DMS153 treated with DMSO at 0.1 percent for 48 hours (cell line): ENCODE measurements around the gene RBFA.
"Not testable (repeated sequence)": the region's sequence is repeated elsewhere in the genome, so short reads cannot be mapped to it uniquely, and the experiment has no call there.

Source experiments
- DNase-seq: peaks from one replicate; lab custom pipeline; 2025; ENCODE audit not compliant: unreplicated experiment; lab: John Stamatoyannopoulos, UW

RBFA gene

DNA sequence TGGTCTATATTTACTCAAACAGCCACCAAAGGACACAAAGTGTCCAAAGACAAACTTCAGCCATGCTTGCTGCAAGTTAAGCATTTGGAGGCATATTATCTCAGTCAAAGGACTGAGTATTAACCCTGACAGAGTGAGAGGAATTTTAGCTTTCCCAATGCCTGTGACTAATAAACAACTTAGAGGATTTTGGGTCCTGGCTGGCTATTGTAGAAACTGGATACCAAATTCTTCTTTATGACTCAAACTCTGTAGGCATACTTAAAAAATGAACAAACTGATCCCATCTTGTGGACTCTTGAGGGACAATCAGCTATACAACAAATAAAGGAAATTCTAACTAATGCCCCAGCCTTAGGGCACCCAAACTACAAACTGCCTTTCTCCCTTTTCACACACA lies 6.5 kb upstream of the RBFA start:
- not testable (repeated sequence) for DNase-seq

DNA sequence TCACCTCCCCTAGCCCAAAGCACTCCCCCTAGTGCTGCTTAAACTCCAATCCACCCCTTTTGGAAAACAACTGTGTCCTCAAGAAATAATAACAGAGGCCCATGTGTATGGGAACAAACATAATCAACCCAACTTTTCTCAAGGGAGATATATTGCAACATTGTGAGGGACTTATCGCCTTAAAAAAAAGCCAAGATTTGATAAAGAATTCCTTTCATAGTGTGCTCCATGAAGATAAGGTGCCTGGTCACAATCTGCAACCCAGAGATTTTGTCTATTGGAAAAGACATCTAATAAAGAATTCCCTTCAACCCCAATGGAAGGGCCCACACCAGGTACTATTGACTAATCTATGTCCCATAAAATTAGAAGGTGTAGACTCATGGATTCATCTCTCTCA lies 4.5 kb upstream of the RBFA start:
- DNase-seq: no peak

- no peak for DNase-seq
Observed at GRCh38 chr18:80033181-80034067, 810 bp upstream of the RBFA start.

DNA sequence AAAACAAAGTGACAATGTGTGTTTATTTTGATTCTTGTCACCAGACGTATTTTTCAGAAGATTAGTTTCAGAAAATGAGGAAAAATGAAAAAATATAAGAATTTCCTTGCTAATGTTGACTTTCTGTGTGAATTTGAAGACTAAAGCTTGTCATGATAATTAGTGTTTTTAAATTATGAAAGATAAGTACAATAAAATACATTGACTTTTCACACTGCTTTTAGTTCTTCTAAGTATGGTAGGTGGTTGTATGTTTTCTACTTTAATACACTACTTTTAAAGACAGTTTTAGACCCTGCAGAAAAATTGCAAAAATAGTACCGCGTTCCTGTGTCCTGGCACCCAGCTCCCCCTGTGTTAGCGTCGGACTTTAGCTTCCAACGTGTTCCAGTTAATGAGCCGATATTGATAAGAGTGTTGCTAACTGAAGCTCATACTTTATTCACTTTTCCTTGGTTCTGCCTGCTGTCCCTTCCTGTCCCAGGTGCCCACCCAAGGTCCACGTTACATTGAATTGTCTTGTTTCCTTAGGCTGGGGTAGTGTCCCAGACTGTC lies 695 bp downstream of the RBFA start:
- no peak for DNase-seq

GRCh38 chr18:80035997-80036396 lies 1.8 kb downstream of the RBFA start:
- no peak for DNase-seq

DNA sequence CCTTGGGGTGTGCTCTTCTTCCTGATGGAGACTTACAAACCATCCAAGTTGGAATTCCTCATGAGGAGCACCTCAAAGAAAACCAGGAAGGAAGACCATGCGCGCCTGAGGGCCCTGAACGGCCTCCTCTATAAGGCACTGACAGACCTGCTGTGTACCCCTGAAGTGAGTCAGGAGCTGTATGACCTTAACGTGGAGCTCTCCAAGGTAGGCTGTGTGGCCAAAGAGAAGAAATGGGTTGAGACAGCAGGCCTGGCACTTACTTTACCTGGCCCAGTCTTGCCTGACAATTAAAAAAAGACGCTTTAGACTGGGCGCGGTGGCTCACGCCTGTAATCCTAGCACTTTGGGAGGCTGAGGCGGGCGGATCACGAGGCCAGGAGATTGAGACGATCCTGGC lies 3.1 kb downstream of the RBFA start:
- DNase-seq: no peak

GRCh38 chr18:80037869-80038630 lies 3.8 kb downstream of the RBFA start:
- DNase-seq: no peak

- no peak for DNase-seq
Observed at GRCh38 chr18:80040515-80040914, 6.3 kb downstream of the RBFA start.

GRCh38 chr18:80041424-80041823 lies 7.2 kb downstream of the RBFA start:
- no peak for DNase-seq

GRCh38 chr18:80042785-80043184 lies 8.6 kb downstream of the RBFA start:
- no peak for DNase-seq

DNA sequence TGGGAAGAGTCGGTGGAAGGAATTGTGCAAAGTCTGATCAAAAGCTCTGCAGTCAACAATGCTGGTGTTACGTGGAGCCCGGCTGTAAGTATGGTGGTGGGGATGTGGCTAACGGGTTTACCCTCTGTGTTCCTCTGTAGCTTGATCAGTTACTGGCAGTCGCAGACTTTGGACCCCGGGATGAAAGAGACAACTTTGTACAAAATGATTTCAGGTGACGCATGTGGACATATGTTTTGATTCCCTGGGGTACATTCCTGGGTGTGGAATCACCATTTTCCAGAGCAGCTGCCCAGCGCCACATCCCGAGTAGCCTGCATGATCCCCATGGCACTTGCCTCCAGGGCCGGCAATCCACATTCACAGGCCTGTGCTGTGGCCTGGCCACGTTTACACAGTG lies 9.8 kb downstream of the RBFA start:
- no peak for DNase-seq

DNA sequence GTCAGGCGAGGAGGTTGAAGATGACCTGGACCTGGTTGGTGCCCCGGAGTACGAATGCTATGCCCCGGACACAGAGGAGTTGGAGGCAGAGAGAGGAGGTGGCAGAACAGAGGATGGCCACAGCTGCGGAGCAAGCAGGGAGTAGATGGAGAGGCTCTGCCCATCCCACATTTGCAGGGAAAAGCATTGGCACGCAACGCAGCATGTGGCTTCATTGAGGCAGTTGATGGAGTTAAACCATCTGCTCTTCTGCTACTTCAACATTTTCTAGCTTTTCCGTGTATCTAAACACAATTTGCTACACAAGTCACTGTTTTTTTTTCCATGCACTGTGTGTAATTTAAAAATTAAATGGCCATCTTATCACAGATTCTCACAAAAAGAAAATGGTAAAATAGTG lies 11.8 kb downstream of the RBFA start:
- no peak for DNase-seq

DNA sequence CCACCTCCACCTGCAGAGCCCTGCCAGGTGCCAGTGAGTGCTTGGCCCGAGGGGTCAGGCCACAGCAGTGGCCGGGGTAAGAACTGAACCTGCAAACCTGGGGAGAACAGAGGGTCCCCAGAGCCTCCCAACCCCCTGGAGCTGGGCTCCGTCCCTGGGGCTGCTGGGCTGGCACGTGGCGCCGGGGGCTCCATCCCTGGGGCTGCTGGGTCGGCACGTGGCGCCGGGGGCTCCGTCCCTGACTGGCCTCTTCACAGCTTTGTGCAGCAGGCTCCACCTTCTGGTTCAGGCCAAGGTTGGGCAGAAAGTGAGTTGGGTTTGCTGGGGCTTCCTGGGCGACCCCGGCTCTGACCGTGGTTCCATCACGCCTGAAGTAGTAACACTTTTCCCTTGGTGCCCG lies 12.2 kb downstream of the RBFA start:
- no peak for DNase-seq

DNA sequence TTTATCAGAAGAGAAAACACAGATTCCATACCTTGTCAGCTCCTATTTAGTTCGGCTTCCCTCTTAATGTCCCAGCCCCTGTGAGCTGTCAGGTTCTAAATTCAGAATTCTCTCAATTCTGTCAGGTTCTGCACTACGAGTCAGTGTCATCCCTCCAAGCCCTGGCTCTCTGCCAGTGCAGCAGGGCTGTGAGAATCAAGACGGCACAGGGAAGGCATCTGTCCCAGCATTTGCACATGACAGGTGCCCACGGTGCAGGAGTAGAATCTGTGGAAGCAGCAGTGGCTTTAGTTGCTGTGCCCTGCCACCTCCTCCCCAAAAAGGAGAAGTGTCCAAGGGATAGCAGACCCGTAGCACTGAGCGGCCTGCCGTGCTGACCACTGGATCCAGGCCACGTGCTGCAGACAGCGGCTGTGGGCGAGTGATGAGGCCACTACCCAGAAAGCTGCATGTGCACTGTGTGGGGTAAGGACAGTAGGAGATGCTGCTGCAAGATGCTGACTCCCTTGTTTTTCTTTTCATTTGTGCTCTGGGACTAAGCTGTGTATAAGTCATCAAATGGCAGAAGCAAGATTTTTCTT lies 12.8 kb downstream of the RBFA start:
- no peak for DNase-seq

DNA sequence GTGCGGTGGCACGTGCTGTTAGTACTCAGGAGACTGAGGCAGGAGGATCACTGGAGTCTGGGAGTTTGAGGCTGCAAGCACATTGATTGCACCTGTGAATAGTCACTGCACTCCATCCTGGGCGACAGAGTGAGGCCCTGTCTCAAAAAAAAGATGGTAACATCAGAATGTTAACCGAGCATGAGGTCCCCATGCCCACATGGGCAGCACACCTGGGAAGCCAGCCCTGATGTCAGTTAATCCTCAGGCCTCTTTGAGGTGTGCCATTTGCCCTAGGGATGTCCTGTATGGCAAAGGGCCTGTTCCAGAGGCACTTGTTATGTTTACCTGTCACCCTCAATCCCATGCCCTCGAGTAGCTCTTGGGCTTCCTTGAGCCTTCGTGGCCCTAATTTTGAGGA lies 16.6 kb downstream of the RBFA start:
- DNase-seq: no peak

GRCh38 chr18:80056095-80056494 lies 21.9 kb downstream of the RBFA start:
- no peak for DNase-seq

DNA sequence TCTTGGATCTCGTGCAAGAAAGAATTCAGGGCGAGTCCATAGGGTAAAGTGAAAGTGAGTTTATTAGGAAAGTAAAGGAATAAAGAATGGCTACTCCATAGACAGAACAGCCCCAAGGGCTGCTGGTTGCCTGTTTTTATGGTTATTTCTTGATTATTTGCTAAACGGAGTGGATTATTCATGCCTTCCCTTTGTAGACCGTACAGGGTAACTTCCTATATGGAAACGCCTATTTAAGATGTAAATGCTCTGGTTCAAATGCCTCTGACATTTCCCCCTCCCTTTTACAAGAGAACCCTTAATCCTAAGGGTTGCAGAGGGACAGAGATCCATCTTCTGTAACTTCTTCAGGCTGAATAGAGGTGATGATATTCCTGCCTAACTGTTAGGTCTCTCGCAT lies 25.7 kb downstream of the RBFA start:
- DNase-seq: no peak

DNA sequence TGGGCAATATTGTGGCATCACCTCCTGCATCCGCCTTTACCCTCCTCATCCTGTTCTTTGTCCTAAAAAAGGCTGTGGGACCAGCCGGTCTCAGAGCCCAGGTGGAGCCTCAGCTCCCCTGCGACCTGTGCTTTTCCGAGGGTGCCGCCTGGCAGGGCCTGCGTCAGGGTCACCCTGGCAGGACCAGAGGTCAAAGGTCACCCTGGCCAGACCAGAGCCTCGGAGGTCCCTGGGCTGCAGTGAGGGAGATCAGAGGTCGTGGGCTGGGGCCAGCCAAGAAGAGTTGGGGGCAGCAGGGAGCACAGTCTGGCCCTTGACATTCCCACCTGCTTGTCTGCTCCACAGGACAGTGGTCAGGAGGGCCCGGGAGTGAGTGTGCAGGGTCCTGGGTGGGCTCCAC lies 31.5 kb downstream of the RBFA start:
- DNase-seq: no peak

- DNase-seq: no peak
Observed at GRCh38 chr18:80067321-80067720, 33.1 kb downstream of the RBFA start.

- DNase-seq: no peak
Observed at GRCh38 chr18:80067897-80068296, 33.7 kb downstream of the RBFA start.

- no peak for DNase-seq
Observed at GRCh38 chr18:80068571-80069272, 34.5 kb downstream of the RBFA start.
